DND-41 (cell line): Measurements from ENCODE around the gene ITM2C.

Source experiments
- ATAC-seq: fragments of 200-7000 bp; cut with Tn5 transposase; 3 replicates; pipeline ENCODE4 v1.9.1; 2021; ENCODE audit warnings: low read depth; ENCODE audit not compliant: insufficient read depth
- DNase-seq: peaks from one replicate; pipeline ENCODE4 v3.0.0-alpha.2; 2020
- H2AFZ ChIP-seq: 2 replicates; pipeline ENCODE4 v1.6.0; 2012; ENCODE audit warnings: low read depth, low read length
- H3K27ac ChIP-seq: 2 replicates; pipeline ENCODE4 v1.5.1; 2012; ENCODE audit warnings: low read length, inconsistent platforms
- H3K27me3 ChIP-seq: fragments of 200-600 bp; sonication (generic); 2 replicates; pipeline ENCODE4 v1.6.0; 2012; ENCODE audit warnings: low read length, mild to moderate bottlenecking, inconsistent platforms; ENCODE audit not compliant: insufficient read depth, poor library complexity
- H3K36me3 ChIP-seq: 2 replicates; pipeline ENCODE4 v1.5.1; 2012; ENCODE audit warnings: low read length, inconsistent platforms; ENCODE audit not compliant: insufficient read depth
- H3K4me1 ChIP-seq: 2 replicates; pipeline ENCODE4 v1.5.1; 2012; ENCODE audit warnings: mild to moderate bottlenecking, low read length; ENCODE audit not compliant: insufficient read depth
- H3K4me2 ChIP-seq: 2 replicates; pipeline ENCODE4 v1.6.0; 2012; ENCODE audit warnings: mild to moderate bottlenecking, moderate library complexity, low read length, inconsistent platforms; ENCODE audit not compliant: insufficient read depth
- H3K4me3 ChIP-seq, 2 experiments: fragments of 200-600 bp in 1 of 2; shearing (Covaris generic) in 1 of 2; 2 replicates each; pipeline ENCODE4 v1.5.1; 2012 to 2016; ENCODE audit warnings: inconsistent platforms in 2 of 2, low read length in 2 of 2, mild to moderate bottlenecking in 2 of 2, low read depth in 1 of 2, moderate library complexity in 1 of 2
- H3K79me2 ChIP-seq: 2 replicates; pipeline ENCODE4 v1.6.0; 2012; ENCODE audit warnings: low read length, inconsistent platforms; ENCODE audit not compliant: insufficient read depth
- H3K9ac ChIP-seq: 2 replicates; pipeline ENCODE4 v1.6.0; 2012; ENCODE audit warnings: low read depth, mild to moderate bottlenecking, inconsistent platforms, low read length, moderate library complexity
- H3K9me3 ChIP-seq: 2 replicates; pipeline ENCODE4 v1.5.1; 2012; ENCODE audit warnings: low read length, moderate library complexity, mild to moderate bottlenecking, inconsistent platforms; ENCODE audit not compliant: insufficient read depth, severe bottlenecking
- H4K20me1 ChIP-seq: 2 replicates; pipeline ENCODE4 v1.6.0; 2012; ENCODE audit warnings: low read length; ENCODE audit not compliant: insufficient read depth
- CTCF ChIP-seq: IDR thresholded peaks from 2 replicates; pipeline ENCODE4 v1.5.1; 2012; ENCODE audit warnings: borderline replicate concordance, low read length, moderate library complexity, mild to moderate bottlenecking; ENCODE audit not compliant: poor library complexity, severe bottlenecking; ENCODE audit errors: extremely low read depth
- EZH2 ChIP-seq: IDR thresholded peaks from 3 replicates; pipeline ENCODE4 v1.6.1; 2012; ENCODE audit warnings: borderline replicate concordance, low read depth, mild to moderate bottlenecking, moderate library complexity, low read length, inconsistent platforms; ENCODE audit not compliant: severe bottlenecking

The ITM2C gene

GRCh38 chr2:230849633-230850357, 14.9 kb upstream of the ITM2C start:
- Histone ChIP-seq H3K27me3 (peaks cover 18% of the 10 kb centered on the region), H3K9me3 (no peaks in the 10 kb centered on the region), H3K27ac (no peak overlapping the region), H3K36me3 (no peaks in the 10 kb centered on the region), H2AFZ (no peak overlapping the region), H3K9ac (no peak overlapping the region), H3K4me2 (no peak overlapping the region), H3K4me3 (no peak overlapping the region), H4K20me1 (no peaks in the 10 kb centered on the region), H3K79me2 (no peaks in the 10 kb centered on the region), H3K4me1 (no peaks in the 10 kb centered on the region)
- TF ChIP-seq CTCF, result peak; percentile 51
- no peak for TF ChIP-seq EZH2
- DNase-seq (no peak), ATAC-seq (no peak)

- Histone ChIP-seq H3K79me2 (no peaks in the 10 kb centered on the region), H3K36me3 (no peaks in the 10 kb centered on the region), H3K27me3 (peaks cover 18% of the 10 kb centered on the region), H3K4me3 (no peak overlapping the region), H4K20me1 (no peaks in the 10 kb centered on the region), H3K27ac (no peak overlapping the region), H3K9me3 (no peaks in the 10 kb centered on the region), H3K4me1 (no peaks in the 10 kb centered on the region), H3K4me2 (no peak overlapping the region), H3K9ac (no peak overlapping the region), H2AFZ (no peak overlapping the region)
- DNase-seq (no peak), ATAC-seq (no peak)
- no peak for TF ChIP-seq EZH2
- TF ChIP-seq CTCF, result no peak
These were observed 14.4 kb upstream of the ITM2C start for GRCh38 chr2:230850358-230850658.

GRCh38 chr2:230852113-230852512, 12.6 kb upstream of the ITM2C start:
- Histone ChIP-seq H3K27me3 (peaks cover 18% of the 10 kb centered on the region), H3K4me3 (no peak overlapping the region), H4K20me1 (no peaks in the 10 kb centered on the region), H3K4me2 (no peak overlapping the region), H3K27ac (no peak overlapping the region), H3K9ac (no peak overlapping the region), H3K9me3 (no peaks in the 10 kb centered on the region), H3K4me1 (no peaks in the 10 kb centered on the region), H2AFZ (no peak overlapping the region), H3K36me3 (no peaks in the 10 kb centered on the region), H3K79me2 (no peaks in the 10 kb centered on the region)
- no peak for DNase-seq
- TF ChIP-seq CTCF (no peak), EZH2 (no peak)
- ATAC-seq, result no peak
